Kasumi-1 (cell line): ENCODE measurements around the gene APOLD1.
"Not testable (repeated sequence)": the region's sequence is repeated elsewhere in the genome, so short reads cannot be mapped to it uniquely, and the experiment has no call there.

Experiments used
- DNase-seq, 2 experiments: peaks; one replicate each; lab custom pipeline; 2025; lab: John Stamatoyannopoulos, UW

APOLD1 gene

DNA sequence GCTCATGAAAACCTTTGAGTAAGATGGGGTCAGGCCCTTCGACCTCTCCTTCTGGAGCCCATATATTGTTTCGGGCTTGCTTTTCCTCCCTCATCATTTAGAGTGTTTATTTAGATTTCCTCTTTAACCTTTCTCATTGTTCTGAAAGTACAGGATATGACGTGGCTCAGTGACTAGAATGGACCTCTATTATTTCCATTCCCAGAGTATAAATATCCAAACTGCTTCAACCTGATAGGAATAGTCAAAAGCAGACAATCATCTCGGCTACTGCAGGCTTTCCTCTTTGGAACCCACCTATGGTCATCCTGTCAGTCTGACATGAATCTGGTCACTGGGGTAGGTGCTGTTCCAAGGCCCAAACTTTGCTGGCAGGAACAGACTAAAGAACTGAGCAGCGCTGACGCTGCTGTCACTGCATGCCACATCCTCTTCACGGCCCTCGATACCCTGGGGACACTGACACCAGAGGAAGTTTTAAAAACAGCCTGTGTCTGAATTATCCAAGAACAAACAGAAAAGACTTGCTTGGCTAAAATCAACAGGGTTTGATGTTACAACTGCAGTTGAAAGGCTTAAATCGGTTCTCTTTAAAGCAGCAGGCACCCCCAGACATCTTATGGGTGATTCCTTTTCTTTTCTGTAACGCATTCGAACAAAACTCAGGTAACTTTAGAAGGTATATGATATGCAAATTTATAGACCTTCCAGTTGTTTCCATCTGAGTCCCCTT lies 22.7 kb downstream of the APOLD1 start:
- peak; percentile 3 to 9 for DNase-seq

DNA sequence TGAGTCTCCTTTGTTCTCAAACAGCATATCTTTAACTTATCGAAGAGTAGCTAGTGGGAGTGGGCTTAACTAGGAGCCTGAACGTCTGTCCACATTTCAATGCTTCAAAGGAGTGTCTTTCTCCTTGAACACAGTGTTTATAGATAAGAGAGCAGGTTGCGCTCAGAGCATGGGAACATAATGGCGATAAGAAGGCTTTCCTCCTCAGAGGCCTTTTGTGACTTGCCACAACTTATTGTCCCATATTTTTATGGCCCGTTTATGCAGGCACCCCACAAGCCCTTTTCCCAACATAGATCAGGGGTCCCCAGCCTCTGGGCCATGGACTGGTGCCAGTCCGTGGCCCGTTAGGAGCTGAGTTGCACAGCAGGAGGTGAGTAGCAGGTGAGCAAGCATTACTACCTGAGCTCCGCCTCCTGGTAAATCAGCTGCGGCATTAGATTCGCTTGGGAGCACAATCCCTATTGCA lies 25.1 kb downstream of the APOLD1 start:
- DNase-seq, result no peak

DNA sequence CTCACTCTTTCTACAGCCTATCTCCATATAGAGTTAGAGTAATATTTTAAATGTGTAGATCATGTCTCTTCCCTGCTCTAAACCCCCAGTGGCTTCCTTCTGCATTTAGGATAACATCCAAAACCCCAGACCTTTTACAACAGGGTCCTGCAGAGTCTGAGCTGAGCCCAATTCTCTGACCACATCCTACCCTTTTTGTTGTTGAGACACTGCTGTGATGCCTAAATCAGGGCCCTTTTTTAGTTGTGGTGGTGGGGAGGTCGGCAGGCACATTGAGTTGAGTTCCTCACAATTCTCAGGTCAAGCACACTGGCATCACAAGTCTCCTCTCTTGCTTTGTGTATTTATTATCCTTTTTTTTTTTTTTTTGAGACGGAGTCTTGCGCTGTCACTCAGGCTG lies 25.9 kb downstream of the APOLD1 start:
- peak; percentile 6 to 7 for DNase-seq

DNA sequence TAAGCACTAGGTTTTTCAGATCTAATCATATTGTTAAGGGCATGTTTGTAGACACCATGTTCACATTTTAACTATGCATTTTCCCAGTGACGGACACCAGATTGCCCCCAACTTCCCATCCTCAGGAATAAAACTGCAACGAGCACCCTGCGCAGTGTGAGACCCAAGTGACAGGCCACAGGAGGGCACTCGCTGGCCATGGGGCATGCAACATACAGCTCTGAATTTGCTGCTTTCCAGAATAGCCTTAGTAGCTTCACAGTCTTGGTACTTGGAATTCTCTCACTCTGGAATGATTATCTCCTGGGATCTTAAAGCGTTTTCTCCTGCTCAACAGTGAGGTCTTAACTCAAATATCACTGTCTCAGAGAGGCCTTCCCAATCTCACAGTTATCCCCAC lies 26.7 kb downstream of the APOLD1 start:
- no peak for DNase-seq

DNA sequence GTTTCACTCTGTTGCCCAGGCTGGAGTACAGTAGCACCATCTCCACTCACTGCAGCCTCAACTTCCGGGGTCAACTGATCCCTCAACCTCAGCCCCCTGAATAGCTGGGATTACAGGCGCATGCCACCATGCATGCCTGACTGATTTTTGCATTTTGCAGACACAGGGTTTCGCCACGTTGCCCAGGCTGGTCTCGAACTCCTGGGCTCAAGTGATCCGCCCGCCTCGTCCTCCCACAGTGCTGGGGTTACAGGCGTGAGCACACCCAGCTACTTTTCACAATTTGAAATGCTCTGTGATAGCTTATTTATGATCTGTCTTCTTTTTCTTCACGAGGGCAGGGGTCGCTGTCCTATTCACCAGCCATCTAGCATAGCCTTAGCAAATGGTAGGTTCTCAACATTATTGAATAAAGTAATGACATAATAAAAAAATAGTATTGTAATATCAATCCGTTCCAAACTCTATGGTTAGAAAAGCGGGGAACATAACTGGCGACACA lies 27.2 kb downstream of the APOLD1 start:
- DNase-seq, result no peak

DNA sequence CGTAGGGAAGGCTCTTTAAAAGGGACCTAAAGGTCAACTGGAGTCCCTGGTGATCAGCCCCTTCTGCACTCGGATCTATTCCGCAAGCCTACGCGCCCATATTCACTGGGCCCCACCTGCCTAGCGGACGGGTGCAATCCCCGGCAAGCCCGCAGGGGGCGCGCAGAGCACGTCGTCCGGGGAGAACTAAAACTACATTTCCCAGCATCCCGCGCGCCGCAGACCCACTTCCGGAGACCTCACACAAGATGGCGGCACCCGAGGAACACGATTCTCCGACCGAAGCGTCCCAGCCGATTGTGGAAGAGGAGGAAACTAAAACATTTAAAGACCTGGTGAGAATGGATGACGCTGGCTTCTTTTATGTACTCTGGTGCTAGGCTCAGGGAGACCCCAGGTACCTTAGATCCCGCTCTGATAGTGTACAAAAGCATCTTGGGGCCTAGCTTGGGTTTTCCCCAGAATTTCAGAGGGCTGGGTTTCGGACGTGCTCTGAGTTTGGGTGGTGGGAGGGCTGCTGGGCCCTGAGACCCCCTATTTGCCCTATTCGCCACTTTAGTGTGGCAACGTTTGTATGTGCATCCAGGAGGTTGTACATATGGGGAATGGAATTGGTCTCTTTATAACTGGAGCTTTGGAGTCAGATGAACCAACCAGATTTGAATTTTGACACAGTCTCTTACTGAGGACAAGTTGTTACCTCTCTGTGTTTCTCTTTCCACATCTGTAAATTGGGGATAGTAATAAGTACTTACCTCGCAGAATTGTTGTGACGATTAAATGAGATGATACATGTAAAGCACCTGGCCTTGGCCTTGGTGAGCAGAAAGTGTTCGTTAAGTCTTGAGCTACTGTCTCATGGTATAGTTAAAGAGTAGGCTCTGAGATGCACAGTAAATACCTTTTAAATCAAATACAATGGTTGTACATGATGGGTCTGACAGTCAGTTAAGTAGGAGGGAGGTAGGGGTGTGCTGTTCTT lies 28.0 kb downstream of the APOLD1 start, which contains the start of gene DDX47:
DDX47 (plus strand) TSS at position 227 of the 982 bp plus-strand sequence; CDS start at position 249, 22 bp downstream.
- DNase-seq, result peak; percentile 73 to 75

DNA sequence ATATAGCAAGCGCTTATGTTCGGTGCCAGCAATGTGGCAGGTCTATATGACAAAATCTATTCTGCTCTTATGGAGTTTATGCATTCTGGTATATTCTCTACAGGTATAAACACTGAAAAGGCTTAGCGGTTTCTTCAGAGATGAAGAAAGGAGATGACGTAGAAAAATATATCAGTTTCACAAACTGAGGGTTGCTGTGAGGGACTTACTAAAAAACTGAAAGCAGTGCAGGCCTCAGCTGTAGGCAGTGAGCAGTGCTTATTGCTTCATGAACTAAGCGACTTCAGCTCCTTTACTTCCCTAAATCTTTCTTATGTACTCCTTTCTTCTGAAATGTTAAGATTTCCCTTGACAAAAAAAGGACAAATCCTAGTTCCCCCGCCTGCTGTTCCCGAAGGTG lies 32.2 kb downstream of the APOLD1 start:
- DNase-seq, result no peak

DNA sequence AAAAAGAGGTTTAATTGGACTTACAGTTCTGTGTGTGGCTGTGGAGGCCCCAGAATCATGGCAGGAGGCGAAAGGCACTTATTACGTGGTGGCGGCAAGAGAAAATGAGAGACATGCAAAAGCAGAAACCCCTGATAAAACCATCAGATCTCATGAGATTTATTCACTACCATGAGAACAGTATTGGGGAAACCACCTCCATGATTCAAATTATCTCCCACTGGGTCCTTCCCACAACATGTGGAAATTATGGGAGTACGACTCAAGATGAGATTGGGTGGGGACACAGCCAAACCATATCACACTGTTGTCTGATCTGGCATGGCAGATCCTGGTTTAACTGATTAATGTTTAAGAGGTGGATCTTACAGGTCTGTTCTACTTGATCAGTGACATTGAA lies 33.2 kb downstream of the APOLD1 start:
- no peak for DNase-seq

DNA sequence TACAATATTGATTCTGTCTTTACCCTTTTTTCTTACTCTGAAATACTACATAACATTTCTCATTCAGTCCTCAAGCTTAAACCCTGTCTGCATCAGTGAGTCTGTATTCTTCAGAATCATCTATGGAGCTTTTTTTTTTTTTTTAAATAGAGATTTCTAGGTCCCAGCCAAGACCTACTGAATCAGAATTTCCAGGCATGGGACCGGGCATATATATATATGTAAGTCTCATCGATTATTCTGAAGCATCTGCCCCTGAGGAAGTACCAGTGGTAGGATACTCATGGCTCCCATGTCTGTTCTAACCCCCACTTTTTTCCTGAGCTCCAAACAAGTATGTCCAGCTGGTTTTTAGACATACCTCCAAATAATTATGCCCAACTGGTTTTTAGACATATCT lies 33.8 kb downstream of the APOLD1 start:
- DNase-seq, result no peak

DNA sequence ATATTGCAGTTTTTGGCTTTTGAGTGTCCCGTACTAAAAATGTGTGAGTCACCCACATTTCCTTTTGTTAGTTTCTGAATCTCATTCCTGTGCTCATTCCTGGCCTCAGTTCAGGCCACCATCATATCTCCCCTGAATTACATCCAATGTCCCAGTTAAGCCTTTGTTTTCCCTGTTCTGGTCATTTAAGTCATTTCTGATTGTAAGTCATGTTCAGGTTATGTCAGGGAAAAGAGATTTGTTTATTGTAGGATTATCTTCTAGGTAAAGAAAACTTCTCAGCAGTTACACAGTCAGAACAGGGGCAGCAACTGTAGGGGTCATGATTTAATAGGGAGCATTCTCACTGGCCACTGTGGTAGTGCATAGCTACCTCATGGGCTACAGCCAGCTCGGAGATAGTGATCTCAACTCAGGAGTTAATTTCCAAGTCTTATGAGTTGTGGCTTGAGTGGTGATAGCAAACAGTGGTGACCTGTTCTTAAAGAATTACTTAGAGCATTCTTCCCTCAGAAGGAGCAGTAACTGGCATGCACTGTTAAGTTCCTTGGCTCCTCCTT lies 34.4 kb downstream of the APOLD1 start:
- DNase-seq, result no peak

DNA sequence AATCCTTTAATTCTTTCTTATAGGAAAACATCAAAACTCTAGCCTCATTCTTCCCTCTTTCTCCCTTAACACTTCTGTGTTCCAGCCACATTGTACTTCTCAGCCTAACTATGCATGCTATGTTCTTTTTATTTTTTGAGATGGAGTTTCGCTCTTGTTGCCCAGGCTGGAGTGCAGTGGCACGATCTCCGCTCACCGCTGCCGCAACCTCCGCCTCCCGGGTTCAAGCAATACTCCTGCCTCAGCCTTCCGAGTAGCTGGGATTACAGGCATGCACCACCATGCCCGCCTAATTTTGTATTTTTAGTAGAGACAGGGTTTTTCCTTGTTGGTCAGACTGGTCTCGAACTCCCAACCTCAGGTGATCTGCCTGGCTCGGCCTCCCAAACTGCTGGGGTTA lies 34.9 kb downstream of the APOLD1 start:
- DNase-seq, result not testable (repeated sequence)

DNA sequence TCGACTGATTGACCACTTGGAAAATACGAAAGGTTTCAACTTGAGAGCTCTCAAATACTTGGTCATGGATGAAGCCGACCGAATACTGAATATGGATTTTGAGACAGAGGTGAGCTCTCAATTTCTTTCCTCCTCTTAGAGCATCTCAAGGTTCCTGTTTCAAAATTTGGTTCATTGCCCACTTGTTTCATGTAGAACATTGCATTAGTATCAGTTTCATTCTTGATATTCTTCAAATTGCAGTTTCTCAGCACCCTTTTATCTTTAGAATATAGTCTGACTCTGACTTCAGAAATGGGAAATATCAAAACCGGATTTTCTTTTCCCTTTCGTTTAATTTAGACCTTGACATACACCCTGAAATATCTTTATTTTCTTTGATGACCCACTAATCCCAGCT lies 36.5 kb downstream of the APOLD1 start:
- DNase-seq, result no peak

DNA sequence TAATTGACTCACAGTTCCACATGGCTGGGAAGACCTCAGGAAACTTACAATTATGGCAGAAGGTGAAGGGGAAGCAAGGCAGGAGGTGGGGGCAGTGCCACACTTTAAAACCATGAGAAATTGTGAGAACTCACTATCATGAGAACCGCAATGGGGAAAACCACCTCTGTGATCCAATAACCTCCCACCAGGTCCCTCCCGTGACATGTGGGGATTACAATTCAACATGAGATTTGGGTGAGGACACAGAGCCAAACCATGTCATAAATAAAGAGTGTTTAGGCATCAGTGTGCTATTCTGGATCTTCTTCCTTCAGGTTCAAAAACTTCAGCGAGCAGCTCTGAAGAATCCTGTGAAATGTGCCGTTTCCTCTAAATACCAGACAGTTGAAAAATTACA lies 37.4 kb downstream of the APOLD1 start:
- DNase-seq, result no peak

DNA sequence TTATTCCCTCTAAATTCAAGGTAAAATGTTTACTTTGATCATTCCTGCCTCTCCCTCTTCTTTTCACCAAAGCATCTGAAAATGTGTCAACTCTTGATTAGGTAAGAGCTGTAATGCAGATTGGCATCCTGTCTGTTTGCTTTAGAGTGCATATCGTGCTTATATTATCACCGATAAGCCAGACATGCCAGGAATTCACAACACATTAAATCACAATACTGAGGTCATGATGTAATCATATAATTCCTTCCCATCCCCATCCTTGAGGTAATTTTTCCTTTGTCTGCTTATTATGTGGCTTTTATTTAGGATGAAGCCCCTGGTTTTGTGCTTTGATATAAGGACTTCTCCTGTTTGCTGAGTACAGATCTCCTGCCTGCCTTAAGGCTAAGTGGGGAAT lies 37.8 kb downstream of the APOLD1 start:
- DNase-seq, result no peak

DNA sequence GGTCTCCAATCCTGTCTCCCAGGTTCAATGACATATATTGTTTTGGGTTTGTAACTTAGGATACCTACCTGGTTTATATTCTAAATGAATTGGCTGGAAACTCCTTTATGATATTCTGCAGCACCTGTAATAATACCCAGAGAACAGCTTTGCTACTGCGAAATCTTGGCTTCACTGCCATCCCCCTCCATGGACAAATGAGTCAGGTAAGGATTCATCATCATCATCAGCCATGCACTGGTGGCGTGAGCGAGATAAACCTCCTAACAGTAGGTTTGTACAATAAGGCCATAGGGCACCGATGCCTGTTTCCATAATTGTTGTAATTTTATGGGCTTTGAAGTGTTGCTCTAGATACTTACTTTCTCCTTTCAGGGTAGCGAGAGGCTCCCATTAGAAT lies 38.4 kb downstream of the APOLD1 start:
- no peak for DNase-seq

DNA sequence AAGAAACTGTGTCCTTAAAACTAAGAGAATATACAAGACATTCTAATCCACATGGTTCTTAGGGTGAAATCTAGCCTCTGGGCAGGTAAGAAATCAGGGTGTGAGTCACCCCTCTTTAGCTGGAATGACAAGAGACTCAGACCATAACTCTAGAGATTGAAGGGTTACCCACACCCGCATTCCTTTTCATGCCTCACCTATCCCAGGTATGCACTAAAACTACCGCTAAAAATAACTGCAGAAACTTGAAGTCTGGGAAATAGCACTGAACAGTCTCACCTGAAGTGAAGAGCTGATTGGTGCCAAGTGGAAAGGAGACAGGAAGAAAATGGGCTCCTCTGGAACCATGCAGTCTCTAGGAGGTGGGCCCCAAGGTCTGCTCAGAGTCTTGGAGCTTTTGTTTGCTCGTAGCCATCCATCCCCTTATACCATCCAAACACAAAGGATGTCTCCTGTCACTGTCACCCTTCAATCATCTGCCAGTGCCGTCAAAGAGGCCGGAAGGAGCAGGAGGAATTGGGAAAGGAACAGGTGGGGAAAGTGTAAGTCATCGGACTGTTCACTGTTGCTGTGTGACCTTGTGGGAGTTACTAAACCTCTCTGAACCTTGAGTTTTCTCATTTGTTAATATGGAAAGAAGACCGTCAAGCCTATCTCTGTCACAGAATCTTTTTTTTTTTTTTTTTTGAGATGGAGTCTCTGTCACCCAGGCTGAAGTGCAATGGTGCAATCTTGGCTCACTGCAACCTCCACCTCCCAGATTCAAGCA lies 50.1 kb downstream of the APOLD1 start:
- DNase-seq, result no peak

DNA sequence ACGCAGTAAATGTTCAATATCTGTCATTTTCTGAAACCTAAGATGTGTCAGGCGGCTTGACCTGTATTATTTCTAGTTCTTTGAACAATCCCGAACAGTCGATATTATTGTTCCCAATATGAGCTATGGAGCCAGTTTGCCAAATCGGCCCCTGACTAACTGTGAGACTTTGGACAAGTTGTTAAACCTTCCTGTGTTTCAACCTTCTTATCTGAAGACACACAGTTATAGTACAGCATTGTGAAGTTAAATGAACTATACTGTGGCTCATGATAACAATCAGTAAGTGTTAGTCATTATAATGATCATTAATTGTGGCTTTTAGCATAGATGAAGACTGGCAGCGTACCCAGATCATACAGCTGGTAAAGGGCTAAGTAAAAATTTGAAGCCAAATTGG lies 51.1 kb downstream of the APOLD1 start:
- DNase-seq, result no peak

DNA sequence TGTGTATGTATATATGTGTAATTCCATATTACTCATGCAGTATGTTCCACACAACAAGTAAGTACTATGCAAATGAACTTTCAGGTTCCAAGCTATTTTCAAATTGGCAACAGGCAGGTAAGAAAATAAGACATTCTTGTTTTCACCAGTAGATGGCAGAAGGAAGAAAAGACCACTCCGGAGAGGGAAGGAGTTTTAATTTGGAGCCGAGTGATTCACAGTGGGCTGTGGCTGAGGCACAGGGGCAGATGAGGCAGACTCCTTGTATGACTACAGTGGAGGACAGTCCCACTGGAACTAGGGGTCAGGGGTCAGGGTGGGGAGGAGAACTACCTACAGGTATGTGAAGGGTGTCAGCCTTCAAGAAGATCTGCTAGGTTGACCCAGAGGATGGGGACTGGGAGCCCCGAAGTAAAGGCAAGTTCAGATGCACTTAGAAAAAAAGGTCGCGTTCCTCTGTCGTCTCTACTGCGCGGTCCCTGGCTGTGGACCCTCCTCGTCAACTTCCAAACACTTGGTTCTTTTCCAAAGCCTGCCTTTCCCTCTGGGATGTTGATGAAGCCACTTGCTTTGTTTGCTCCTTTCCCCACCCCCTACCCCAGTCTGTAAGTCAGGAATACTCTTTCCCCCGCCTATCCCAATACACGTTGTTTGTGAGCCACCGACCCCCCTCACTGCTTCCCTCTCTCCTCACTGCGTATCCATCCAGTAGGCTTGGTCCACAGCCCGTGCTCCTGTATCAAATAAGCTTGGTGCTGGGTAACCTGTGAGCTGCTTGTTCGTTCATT lies 51.8 kb downstream of the APOLD1 start:
- peak; percentile 29 to 54 for DNase-seq

DNA sequence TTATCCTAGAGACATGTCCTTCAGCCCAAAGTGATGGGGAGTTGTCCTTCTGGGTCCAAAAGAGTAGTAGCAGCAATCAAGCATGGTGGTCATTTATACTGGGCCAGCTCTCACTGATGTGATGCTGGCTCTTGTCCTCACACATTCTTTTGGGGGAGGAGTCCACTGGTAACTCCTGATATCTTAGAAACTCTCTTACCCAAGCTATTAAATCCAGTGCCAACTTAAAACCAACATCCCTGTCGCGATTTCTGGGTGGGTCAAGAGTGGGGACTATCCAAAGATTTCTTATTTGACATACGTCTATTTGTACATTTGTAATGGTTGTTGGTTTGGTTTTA lies 52.3 kb downstream of the APOLD1 start:
- no peak for DNase-seq

DNA sequence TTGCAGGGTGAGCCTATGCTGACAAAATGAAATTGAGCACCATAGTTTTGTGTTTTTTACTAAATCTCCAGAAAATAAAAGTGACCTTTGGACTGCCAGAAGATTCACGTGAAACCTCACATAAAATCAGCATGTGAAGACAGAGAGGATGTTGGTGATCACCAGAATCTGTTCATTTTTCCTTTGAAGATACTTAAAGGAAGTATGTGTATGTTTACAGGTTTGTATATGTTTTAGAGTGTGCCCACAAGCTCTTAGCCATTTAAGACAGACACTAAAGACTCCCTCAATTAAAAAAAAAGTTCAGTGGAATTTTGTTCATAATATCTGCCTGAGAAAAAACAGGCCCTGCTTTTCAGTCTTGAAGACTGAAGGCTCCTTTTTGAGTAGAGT lies 53.5 kb downstream of the APOLD1 start:
- DNase-seq, result no peak

DNA sequence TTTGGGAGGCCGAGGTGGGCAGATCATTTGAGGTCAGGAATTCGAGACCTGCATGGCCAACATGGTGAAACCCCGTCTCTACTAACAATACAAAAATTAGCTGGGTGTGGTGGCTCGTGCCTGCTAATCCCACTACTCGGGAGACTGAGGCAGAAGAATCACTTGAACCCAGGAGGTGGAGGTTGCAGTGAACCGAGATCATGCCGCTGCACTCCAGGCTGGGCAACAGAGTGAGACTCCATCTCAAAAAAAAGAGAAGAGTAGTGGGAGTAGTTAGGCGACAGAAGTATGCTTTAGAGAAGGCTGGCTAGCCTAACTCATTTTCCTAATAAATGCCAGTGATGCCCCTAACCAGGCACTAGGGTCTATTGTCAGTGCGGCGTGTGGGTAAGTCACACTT lies 54.0 kb downstream of the APOLD1 start:
- DNase-seq, result not testable (repeated sequence)
